HG03575 (cell line): ENCODE measurements around the gene PER1.
"Not testable (repeated sequence)": the region's sequence is repeated elsewhere in the genome, so short reads cannot be mapped to it uniquely, and the experiment has no call there.

Source experiments
- ATAC-seq: cut with Tn5 transposase; IDR thresholded peaks from one replicate; pipeline ENCODE4 v1.9.1; 2021; ENCODE audit not compliant: unreplicated experiment, insufficient number of reproducible peaks, low FRiP score; ENCODE audit errors: extremely low read depth

Gene PER1

GRCh38 chr17:8106980-8107379, 45.2 kb downstream of the PER1 start:
- not testable (repeated sequence) for ATAC-seq

- no peak for ATAC-seq
These were observed 46.2 kb downstream of the PER1 start for GRCh38 chr17:8105957-8106398.

GRCh38 chr17:8104911-8105310, 47.3 kb downstream of the PER1 start:
- ATAC-seq = no peak

DNA sequence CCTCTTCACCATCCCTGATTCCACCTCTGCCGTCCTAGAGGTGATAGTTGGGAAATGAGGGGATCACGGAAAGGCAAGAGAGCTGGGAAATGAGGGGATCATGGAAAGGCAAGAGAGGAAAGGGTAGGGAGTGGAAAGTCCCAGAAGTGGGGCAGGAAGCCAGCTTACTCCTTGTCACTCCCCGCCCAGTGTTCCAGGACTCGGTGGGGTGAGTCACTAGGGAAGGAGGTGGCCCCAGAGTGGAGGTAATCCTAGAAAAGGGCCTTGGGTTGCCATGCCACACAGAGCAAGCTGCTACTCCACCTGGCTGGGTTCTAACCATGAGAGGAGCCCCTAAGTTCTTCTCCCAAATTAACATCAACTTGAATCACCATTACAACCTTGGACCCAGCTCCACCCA, 48.7 kb downstream of the PER1 start:
- no peak for ATAC-seq

DNA sequence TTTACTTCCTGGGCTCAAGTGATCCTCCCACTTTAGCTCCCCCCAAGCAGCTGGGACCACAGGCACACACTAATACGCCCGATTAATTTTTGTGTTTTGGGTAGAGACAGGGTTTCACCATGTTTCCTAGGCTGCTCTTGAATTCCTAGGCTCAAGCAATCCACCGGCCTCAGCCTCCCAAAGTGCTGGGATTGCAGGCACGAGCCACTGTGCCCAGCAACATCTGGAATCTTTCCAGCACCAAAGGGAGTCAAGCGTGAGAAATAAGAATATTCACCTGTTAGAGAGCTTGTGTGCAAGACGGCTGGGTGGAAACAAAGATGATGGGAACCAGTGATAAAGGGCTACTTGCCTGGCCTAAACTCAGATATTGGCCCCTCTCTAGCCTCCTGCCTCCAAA, 50.5 kb downstream of the PER1 start:
- ATAC-seq = no peak

DNA sequence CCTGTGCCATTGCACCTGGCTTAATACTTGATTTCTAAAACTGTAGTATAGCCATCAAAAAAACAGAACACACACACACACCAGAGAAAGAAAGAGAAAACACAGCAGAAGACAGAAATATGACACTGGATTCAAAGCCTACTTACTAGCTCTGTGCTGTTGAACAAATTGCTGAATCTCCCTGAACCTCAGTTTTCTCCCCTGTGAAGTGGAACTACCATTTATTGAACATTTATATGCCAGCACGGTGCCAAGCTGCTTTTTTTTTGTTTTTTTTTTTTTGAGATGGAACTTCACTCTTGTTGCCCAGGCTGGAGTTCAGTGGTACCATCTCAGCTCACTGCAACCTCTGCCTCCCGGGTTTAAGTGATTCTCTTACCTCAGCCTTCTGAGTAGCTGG, 51.4 kb downstream of the PER1 start:
- no peak for ATAC-seq

DNA sequence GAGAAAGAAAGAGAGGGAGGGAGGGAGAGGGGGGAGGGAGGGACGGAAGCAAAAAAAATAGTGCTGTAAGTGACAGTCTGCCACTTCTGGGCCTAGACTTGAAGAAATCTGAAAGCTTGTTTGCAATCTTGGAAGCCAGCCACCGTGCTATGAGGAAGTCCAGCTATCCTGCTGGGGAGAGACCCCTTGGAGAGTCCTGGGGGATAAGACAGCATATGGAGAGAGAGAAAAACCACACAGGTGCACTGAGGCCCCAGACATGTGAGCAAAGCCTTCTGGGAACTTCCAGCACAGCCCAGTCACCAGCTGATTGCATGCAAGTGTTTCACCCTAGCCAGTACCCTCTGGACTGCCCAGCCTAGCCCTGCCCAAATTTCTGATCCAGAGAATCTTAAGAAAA, 52.1 kb downstream of the PER1 start:
- no peak for ATAC-seq

- no peak for ATAC-seq
These were observed 55.7 kb downstream of the PER1 start for GRCh38 chr17:8096541-8096940.

DNA sequence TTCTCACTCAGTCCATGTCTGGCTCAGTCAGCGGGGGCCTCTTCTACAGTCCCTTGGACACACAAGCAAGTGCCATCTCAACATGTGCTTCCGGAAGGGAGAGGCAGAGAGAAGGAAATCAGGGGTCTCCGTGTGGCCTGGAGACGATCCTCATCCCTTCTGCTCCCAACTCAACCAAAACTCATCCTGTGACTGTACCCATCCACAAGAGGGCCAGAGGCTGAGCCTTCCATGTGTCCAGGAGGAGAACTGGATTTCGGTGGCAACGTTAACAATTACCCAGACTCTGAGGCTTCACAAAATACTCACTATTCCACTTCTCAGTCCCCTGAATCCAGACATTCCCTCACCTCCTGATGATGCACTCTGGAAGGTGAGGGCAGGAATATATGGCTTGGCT, 56.8 kb downstream of the PER1 start:
- no peak for ATAC-seq

GRCh38 chr17:8091033-8091687, 61.0 kb downstream of the PER1 start:
- ATAC-seq = no peak
